GM21367 (cell line): ENCODE results near the gene ARHGAP27.
A peak's percentile ranks its signal among the peaks of the same experiment; 100 is the strongest.

ENCODE experiments used
- ATAC-seq: cut with Tn5 transposase; IDR thresholded peaks from one replicate; pipeline ENCODE4 v1.9.1; 2021; ENCODE audit not compliant: unreplicated experiment

The ARHGAP27 gene

DNA sequence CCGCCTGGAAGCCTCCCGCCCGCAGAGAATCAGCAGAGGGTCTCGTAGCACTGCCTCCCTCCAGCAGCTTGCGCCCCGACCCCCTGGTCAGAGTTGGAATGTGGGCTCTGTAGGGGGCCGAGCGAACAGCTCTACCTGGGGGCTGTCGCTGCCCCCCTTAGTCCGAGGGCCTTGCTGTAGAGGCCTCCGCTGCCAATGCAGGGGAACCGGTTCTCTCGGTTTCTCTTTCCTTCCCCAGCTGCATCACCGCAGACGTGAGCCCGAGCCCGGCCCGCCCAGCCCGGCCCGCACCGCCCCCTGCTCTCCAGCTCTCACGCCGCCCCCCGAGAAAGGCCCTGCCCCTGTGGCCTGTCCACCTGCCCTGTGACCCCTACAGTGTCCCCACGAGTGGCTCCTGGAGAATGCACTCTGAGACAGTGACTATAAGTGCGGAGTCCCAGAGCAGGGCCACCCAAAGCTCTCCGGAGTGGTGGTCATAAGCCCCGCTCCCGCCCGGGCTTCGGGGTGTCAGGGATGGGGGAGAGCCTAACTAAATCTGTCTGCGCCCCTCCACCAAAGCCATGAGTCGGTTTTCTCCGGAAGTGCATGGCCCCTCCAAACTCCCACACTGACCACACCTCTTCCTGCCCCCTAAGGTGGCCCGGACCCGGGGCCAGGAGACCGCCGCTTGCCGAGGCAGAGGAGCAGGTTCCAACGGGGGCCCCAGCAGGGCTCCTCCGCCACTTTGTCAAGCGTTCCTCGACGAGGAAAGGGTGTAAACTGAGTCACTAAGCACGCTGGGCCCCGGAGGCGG, 1.7 kb downstream of the ARHGAP27 start:
- ATAC-seq = peak; percentile 4

DNA sequence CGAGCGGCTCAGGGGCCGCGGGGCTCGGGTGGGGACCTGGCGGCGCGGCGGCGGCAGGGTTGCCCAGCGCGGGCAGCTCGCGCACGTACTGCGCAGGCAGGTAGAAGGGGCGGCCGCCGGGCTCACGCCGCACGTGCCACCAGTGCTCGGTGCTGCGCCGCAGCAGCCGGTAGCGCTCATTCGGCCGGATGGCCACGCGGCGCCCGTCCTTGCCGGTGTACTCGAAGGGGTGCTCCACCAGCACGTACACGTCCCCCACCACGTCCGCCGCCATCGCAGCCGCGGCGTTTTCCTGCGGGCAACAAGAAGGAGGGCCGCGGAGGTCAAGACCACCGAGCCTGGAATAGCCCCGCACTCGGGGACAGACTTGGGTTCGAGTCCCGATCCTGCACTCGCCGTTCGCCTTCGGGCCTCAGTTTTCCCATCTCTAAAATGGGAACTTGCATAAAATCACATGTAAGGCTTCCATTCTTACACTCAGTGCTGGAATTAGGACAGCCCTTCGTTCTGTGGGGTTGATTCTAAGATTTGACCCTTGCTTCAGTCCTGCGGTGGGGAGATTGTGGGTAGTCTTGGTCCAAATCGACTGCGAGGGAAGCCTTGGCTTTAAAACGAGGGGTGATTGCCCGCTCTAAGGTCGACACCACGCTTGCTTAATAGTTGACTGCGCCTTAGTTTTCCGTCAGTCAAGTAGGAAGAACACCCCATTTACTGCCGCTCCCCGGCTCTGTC, 2.5 kb downstream of the ARHGAP27 start:
- no peak for ATAC-seq

DNA sequence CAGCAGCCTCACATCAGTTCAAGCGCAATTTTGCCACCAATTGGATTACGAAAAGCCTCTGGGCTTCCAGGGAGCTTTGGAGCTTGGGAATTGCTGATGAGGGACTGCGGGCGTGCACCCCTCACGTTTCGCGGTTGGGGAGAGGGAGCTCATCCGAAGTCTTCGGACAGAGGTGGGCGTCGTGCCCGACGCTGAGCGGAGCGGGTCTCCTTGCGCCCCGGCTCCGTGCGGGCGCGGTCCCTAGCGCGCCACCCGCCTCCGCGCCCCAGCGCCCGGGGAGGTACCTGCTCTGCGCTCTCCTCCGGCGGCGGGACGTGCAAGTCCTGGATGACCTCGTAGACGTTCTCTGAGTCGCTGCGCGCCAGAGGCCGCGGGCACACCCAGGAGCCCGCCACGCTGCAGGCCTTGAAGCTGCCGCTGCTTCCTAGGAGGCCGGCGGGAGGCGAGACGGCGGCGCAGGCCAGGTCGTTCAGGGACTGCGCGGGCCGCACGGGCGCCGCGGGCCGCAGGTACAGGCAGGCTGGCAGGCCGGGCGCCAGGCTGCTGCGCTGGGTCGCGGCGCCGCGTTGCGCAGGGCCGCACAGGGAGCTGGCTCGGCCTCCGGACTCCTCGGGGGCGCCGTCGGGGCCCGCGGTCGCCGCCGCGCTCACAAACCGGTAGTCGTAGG, 3.2 kb downstream of the ARHGAP27 start:
- ATAC-seq = no peak

DNA sequence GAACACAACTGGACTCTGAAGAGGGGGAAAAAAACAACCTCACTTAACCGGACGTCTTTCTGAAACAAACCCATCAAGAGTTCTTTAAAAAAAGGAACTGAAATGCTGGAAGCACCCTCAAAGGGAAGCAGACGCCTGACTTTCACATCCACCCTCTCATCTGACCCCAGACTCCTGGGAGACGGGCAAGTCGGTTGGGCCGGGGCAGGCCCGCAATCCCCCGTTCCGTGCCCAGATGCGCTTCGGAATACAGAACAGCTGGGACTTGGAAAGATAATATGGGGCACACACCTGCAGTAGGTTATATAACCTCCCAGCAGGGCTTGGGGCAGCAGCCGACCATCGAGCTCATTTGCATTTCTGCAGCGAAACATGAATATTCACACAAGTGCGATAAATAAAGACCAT, 3.7 kb downstream of the ARHGAP27 start:
- no peak for ATAC-seq

DNA sequence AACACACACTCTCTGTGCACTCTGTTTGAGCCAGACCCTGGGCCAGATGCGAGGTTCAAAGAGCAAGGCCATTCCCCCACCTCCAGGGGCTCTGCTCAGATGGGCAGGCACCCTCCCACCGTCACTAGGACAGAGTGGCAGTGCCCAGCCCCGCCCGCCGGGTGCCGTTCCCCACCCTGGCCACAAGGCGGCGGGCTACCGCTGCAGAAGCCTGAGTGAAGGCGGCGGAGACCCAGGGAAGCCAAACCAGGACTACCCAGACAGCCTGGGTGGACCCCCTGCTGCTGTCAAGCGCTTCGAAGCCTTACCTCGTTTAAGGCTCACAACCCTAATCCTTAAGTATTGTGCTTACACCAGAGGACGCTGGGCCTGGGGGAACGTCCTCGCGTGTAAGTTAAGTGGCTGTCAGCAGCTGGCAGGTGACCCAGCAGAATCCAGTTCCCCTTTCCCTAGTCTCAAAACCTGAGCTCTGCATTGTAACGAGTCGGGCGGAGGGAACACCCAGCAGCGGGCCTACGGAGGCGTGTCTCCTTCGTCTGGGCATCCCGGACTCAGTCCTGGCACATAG, 4.5 kb downstream of the ARHGAP27 start:
- ATAC-seq = peak; percentile 36

DNA sequence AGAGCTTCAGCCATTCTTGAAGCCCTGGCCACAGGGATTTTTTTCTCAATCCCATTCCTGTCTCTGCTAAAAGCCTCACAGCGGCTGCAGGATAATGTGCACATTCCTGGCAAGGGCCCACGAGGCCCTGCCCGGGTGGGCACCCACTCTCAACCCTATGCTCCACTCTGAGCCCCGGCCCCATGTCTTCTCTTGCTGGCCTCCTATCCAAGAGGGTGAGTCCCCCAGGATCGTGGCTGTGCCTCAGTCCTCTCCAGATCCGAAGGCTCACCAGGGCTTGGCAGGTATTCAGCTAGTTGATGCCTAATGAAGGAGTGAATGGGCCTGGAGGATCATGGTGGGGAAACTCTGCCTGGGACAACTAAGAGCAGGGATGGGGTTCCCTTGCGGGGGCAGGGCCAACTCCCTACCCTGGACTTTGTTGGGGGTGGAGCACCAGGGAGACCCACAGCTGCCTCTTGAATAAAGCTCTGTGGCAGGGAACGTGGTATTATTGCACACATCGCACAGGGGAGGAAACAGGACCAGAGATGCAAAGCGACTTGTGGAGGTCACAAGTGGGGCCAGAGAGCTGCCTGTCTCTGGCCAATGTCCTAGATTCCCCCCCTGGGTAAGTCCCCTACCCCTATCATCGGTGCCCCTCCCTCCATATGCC, 5.4 kb downstream of the ARHGAP27 start:
- ATAC-seq = no peak

DNA sequence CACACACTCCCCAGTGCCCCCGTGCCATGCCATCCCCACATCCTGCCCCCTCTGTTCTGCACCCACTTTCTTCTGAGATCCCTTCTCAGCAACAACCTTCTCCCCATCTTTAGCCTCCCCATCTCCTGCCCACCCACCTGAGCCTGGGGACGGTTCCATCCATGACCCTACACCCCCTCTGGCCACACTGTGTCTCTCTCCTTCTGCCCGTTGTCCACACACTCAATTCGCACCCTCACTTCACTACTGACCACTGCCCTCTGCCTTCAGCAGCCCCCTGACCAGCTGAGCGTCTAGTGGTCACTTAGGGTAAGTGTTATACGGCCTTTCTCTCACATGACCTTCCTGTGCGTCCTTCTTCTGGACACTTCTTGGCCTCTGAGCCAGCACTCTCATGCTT, 6.1 kb downstream of the ARHGAP27 start:
- ATAC-seq = no peak

DNA sequence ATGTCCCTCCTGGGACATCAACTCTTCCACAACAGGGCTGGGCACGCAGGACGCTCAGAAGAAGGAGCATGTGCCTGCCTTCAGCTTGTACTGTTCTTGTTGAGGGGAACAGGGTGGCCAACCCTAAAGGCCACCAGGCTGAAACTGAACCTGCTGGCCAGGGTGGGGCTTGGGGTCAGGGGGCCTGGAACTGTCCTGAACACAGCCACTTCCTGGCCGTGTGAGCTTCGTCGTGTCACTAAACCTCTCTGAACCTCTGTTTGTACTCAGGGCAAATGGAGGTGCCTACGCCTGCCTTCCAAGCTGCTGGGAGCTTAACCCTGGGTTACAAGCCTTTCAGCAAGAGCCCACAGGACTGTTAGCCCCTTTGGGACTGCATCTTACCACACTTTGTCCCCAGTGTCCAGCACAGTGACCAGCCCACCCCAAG, 6.7 kb downstream of the ARHGAP27 start:
- no peak for ATAC-seq

DNA sequence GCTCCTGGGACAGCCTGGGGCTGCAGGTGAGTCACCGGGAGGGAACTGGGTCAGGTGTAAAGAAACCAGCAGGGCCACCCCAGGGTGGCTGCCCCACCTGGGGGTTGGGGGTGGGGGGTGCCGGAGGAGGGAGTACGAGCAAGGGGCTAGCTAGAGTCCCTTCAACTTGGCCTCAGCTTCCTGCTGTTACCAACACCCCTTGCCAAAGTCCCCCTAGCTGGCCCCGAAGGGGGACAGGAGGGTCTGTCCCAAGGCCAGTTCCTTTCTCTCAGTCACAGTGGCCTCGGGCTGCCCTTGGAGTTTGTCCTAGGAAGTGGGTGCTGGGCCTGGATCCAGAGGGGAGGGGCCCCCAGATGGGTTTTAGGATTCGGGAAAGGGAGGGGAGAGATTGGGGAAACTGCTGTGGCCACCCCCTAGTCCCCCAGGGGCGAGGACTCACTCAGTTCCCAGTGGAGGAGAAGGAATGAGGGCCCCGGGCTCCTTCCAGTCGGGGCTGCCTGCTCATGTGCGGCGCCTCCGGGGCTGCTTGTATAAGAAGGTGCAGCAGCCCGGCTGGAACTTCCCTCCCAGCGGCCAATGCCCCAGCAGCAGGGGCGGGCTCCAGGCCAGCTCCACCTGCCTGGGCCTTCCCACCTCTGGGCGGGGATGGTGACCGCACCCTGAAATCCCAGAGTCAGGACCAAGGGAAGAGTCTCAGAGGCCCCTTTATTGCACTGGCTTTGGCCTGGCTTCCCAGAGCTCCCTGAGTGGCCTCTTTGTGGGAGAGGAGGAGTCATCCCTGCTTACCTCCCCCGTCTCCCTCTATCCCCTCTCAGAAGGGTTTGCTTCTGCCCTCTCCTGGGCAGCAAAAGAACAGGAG, 7.3 kb downstream of the ARHGAP27 start:
- no peak for ATAC-seq

DNA sequence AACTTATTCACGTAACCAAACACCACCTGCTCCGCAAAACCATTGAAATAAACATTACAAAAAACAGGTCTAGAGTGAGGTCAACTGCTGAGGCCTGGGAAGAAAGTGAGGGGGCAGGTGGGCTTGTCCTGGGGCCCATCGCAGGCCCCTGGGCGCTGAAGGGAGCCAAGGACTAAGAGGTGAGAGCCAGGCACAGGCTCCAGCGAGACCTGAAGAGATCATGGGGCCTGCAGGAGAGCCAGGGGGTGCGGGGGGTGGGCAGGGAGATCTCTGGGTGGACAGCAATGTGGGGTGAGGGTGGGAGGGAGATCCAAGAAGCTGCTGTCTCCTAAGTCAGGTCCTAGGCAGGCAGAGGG, 7.9 kb downstream of the ARHGAP27 start:
- ATAC-seq = no peak

DNA sequence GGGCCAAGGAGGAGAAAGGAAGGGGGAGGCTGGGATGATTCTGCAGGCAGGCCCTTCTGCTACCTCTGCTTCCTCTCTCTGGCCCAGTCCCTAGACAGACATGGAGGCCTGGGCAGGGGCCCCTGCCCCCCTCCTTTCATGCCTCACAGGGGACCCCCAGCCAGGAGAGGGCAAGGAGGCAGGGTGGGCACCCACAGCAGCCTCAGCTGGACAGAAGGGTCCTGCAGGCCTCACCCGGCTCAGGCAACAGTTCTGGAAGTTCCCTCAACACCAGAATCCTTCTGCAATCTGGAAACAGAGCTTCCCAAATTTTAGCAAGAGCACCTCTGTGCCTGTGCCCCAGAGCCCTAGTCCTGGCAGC, 8.7 kb downstream of the ARHGAP27 start:
- no peak for ATAC-seq

DNA sequence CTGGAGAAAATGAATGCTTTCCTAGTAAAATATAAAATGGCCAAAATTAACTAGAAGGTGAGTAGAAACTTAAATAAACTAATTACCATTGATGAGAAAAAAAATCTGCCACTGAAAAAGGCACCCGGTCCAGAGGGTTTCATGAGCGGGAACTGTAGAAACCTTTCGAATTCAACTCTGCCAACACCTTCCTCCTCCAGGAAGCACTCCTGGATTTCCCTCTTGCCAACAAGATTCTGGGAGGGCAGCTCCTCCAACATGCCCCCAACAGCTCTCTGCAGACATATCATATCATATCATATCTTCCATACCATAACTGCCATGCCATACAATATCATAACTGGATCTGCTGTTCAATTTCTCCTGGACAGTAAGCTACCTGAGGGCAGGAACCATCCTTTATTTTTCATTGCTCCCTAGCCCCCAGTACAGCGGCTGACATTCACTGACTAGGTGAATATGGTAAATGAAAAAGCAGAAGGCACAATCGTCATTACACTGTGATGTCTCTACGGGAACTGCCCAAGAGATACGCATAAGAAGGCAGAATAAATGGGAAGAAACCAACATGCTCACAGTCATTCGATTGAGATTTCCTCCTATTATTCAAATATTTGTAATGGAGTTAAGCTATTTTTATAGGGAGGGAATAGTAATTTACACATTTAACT, 9.2 kb downstream of the ARHGAP27 start:
- no peak for ATAC-seq

DNA sequence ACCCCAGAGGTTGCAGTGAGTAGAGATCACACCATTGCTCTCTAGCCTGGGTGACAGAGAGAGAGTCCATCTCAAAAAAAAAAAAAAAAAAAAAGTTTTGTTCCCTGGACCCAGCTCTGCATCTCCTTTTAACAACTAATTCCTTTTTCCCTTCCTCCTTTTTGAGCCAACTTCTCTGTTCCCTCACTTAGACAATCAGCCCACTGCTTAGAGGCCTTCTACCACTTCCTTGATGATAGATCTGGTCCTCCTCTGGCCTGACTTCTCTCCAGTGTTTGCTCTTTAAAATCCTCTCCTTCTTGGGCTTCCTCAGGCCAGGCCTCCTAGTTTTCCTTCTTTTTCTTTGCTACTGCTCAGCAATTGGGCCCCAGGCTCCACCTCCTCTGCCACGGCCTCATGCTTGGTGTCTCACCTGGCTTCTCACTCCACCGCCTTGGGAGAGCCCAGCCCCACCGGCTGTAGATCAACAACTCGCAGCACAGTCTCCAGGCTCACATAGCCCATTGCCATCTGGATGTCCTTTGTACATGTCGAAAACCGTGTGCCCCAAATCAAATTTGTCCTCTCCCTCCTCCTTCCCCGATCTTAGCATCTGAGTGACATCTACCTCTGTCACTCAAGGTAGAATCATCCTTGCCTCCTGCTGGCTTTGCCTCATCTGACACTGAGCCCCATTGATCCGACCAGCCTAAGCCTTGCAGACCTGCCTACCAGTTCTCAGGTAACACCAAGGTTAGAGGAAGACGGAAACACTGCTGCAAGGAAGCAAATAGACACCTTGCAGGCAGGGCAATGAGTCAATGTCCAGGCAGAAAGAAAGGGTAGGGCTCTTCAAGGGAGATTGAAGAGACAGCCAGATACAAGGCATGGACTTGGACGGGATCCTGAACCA, 17.4 kb downstream of the ARHGAP27 start:
- no peak for ATAC-seq

DNA sequence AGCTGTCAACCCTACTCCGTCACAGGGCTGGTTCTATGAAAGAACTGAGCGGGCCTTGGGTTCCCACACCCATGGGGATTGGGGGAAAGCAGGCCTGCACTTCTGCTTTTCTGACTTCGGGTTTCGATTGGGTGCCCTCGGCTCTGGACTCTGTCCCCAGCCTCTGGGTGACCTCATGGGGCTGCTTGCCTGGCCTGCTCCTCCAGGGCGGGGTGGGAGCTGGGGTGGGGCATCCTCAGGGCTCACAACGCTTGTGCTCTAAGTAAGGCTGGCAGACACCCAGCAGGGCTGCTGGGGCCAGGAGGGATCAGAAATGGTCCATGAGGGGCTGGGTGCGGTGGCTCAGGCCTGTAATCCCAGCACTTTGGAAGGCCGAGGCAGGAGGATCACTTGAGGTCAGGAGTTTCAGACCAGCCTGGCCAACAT, 19.2 kb downstream of the ARHGAP27 start:
- ATAC-seq = no peak

DNA sequence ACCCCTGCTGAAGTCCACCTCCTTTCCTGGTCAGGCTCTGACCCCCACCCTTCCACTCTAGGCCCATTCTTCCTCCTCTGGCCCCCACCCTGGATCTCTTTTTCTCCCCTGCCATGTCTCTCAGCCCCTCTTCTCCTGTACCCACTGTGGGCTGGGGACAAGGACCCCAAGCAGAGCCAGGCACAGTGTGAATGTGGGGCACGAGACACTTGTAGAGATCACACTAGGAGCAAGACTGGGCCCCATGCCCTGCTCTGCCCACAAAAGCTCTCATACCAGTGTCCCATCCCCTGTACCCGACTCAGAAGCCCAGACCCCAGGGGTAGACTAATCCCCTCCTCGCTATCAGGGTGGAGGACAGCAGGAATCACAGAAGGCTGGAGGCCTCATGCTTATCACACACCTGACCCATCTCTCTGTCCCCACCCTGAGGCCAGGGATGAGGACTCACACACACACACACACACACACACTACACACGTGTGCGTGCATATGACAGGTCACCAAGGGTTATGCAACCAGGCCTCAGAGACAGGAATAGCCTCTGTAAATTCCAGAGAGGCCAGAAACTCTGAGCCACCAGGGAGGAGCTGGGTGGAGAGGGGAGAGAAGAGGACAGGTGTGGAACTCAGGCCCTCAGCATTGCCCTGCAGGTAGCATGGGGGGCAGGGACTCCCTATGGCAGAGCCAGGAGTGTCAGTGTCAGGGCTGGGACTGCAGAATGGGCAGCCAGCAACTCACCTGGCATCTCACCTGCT, 21.1 kb downstream of the ARHGAP27 start:
- ATAC-seq = no peak

DNA sequence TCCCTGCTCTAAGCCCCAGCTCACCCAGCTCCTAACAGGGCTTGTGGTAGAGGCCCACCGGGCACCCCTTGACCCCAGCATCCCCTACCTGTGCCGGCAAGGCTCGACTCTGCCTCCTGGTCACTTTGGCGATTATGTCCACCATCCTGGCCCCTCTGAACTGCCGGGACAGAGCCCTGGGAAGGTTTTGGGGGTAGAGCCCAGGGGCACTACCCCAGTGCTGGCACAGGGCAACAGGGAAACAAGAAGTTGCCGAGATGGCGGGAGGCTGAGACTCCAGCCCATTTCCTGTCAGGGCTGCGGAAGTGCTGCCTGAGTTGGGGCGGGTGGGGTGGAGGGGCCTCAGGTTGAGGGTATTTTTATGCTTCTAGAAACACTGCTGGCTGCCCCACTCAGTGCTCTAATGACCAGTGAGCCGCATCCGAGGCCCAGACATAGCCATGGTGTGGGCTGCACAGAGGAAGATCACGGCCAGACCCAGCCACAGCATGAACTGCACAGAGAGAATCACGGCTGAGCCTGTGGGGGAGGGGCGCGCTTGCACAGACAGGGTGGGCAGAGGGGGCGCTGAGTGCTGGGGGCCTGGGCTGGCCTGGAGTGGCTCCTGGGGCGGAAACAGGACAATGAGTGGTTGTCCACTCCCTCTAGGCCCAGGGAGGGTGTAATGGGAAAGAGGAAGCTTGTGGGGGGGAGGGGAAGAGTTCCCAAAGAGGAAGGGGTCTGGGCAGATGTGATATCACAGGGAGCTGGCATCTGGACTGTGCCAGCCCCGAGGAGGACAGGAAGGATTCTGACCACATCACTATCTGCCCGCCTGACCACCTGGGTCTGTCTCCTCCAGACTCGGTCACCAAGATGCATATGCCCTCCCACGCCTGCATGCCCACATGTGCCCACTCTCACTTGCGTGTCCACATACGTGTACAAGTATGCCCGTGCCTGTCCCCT, 22.3 kb downstream of the ARHGAP27 start:
- no peak for ATAC-seq

DNA sequence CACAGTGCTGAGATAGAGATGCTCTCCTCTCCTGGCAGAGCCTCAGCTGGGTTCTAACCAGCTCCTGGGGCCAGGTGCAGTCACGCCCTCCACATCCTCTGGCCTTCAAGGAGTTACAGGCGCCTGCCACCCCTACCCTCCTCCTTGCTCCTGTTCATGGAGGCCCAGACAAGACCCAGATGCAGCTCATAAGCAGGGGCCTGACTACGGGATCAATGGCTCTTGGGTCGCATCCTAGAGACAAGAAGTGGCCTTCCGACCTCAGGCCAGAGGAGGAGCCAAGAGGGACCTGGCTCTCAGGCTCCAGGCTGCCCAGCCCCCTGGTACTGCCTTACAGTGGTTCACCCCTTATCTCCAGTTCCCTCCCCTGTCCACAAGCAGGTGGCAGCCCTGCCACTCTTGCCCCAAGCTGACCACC, 23.0 kb downstream of the ARHGAP27 start:
- ATAC-seq = no peak
